Cardiac muscle cell (in vitro differentiated cells and primary cell): ENCODE measurements around the gene CISTR. TPM values are rescaled to one million over a fixed set of nuclear protein-coding genes. Genes with fewer than 3 reads are reported as not detected.
A peak's percentile ranks its signal among the peaks of the same experiment; 100 is the strongest.

Source experiments
- DNase-seq, 2 donors: peaks; one replicate each; pipeline versions ENCODE4 v3.0.0 to v3.0.0-alpha.2; 2010 to 2017; ENCODE audit warnings: low read depth in 1 of 2, low spot score in 1 of 2
- H3K27ac ChIP-seq: fragments of 200-600 bp; sonication (generic); 2 replicates; pipeline ENCODE4 v1.5.1; 2016
- H3K27me3 ChIP-seq: fragments of 200-600 bp; sonication (generic); 2 replicates; pipeline ENCODE4 v1.6.0; 2016; ENCODE audit warnings: control low read depth
- H3K36me3 ChIP-seq: fragments of 200-600 bp; sonication (generic); 2 replicates; pipeline ENCODE4 v1.5.1; 2016; ENCODE audit warnings: control low read depth
- H3K4me1 ChIP-seq: fragments of 200-600 bp; sonication (generic); 2 replicates; pipeline ENCODE4 v1.8.1; 2017; ENCODE audit warnings: low read depth, mild to moderate bottlenecking, mixed run types
- H3K4me3 ChIP-seq: fragments of 200-600 bp; sonication (generic); 2 replicates; pipeline ENCODE4 v1.5.1; 2016; ENCODE audit warnings: mild to moderate bottlenecking
- H3K9me3 ChIP-seq: fragments of 200-600 bp; sonication (generic); 2 replicates; pipeline ENCODE4 v1.5.1; 2017; ENCODE audit warnings: low read depth, mild to moderate bottlenecking, control low read depth
- CTCF ChIP-seq: IDR thresholded peaks from 2 replicates; pipeline ENCODE4 v1.5.1; 2012; ENCODE audit warnings: low read depth, mild to moderate bottlenecking, low read length
- polyA plus RNA-seq: library from polyadenylated mRNA; unstranded; fragments of >200 nt; fragmentation: Nextera tagmentation; extraction: Ambion mirVana; gene quantifications from 2 replicates; pipeline ENCODE4 v1.2.1, GENCODE V29; 2016
- total RNA-seq: library from RNA; depleted of rRNA; stranded (reverse); fragments of >200 nt; gene quantifications from 2 replicates; pipeline ENCODE4 v1.2.3, GENCODE V29; 2016

Gene CISTR
- total and polyA plus RNA-seq, 2 experiments from 2014 or later: 0.34 TPM; not detected in 1

- H3K4me1 ChIP-seq: no peaks in the 10 kb centered on the region
- H3K36me3 ChIP-seq: peaks cover 9% of the 10 kb centered on the region
- TF ChIP-seq CTCF: no peak
- no peak overlapping the region for H3K27ac ChIP-seq
- no peak overlapping the region for H3K4me3 ChIP-seq
- H3K9me3 ChIP-seq: no peaks in the 10 kb centered on the region
- no peak for DNase-seq
- peaks cover 35% of the 10 kb centered on the region for H3K27me3 ChIP-seq
Observed at GRCh38 chr12:53709671-53710070, 42.1 kb downstream of the CISTR start.

- no peak for TF ChIP-seq CTCF
- no peaks in the 10 kb centered on the region for H3K36me3 ChIP-seq
- peaks cover 64% of the 10 kb centered on the region for H3K27me3 ChIP-seq
Observed at GRCh38 chr12:53706080-53706479, 45.7 kb downstream of the CISTR start.

GRCh38 chr12:53703756-53704155 lies 48.0 kb downstream of the CISTR start:
- Histone ChIP-seq H3K36me3 (no peaks in the 10 kb centered on the region), H3K27me3 (peaks cover 87% of the 10 kb centered on the region), H3K27ac (no peak overlapping the region), H3K4me3 (no peak overlapping the region), H3K9me3 (no peaks in the 10 kb centered on the region), H3K4me1 (no peaks in the 10 kb centered on the region)
- no peak for TF ChIP-seq CTCF
- DNase-seq: peak in 1 of 2 donors; percentile 28

More at GRCh38 chr12:53706080-53706479, 45.7 kb downstream of the CISTR start:
- H3K4me1 ChIP-seq: no peaks in the 10 kb centered on the region
- H3K9me3 ChIP-seq: no peaks in the 10 kb centered on the region
- H3K27ac ChIP-seq: no peak overlapping the region
- H3K4me3 ChIP-seq: no peak overlapping the region
- no peak for DNase-seq

- peak; percentile 94 for TF ChIP-seq CTCF
- Histone ChIP-seq H3K9me3 (no peaks in the 10 kb centered on the region), H3K4me3 (no peak overlapping the region), H3K36me3 (no peaks in the 10 kb centered on the region), H3K27ac (no peak overlapping the region), H3K27me3 (peaks cover 92% of the 10 kb centered on the region), H3K4me1 (peaks cover under 1% of the 10 kb centered on the region)
- DNase-seq: peak; percentile 76 to 83
Observed at GRCh38 chr12:53701518-53702264, 50.1 kb downstream of the CISTR start.

GRCh38 chr12:53700567-53700966 lies 51.2 kb downstream of the CISTR start:
- no peak for DNase-seq
- Histone ChIP-seq H3K4me3 (no peak overlapping the region), H3K36me3 (no peaks in the 10 kb centered on the region), H3K4me1 (peaks cover 5% of the 10 kb centered on the region), H3K9me3 (no peaks in the 10 kb centered on the region), H3K27me3 (peaks cover 92% of the 10 kb centered on the region), H3K27ac (no peak overlapping the region)
- TF ChIP-seq CTCF: no peak
